ELR (cell line): ENCODE measurements around the gene GABBR2.
"Not testable (repeated sequence)": the region's sequence is repeated elsewhere in the genome, so short reads cannot be mapped to it uniquely, and the experiment has no call there.

ENCODE experiments used
- DNase-seq: peaks from one replicate; pipeline ENCODE4 v3.0.0-alpha.2; 2015; ENCODE audit warnings: low read depth

The GABBR2 gene

GRCh38 chr9:98288881-98289280 lies 419.9 kb downstream of the GABBR2 start:
- DNase-seq: no peak

GRCh38 chr9:98287384-98287783 lies 421.4 kb downstream of the GABBR2 start:
- DNase-seq: peak; percentile 33

GRCh38 chr9:98285446-98285845 lies 423.3 kb downstream of the GABBR2 start:
- DNase-seq: no peak

- DNase-seq: no peak
Measured at GRCh38 chr9:98284754-98285153, 424.0 kb downstream of the GABBR2 start.

- DNase-seq: not testable (repeated sequence)
Measured at GRCh38 chr9:98283143-98283542, 425.6 kb downstream of the GABBR2 start.

GRCh38 chr9:98281281-98281680 lies 427.5 kb downstream of the GABBR2 start:
- DNase-seq: no peak

- DNase-seq: no peak
Measured at GRCh38 chr9:98280574-98280973, 428.2 kb downstream of the GABBR2 start.

GRCh38 chr9:98280162-98280561 lies 428.6 kb downstream of the GABBR2 start:
- DNase-seq: no peak

- no peak for DNase-seq
Measured at GRCh38 chr9:98276907-98277469, 431.7 kb downstream of the GABBR2 start.

- DNase-seq: no peak
Measured at GRCh38 chr9:98275159-98275558, 433.6 kb downstream of the GABBR2 start.

- DNase-seq: no peak
Measured at GRCh38 chr9:98272083-98272482, 436.7 kb downstream of the GABBR2 start.

- DNase-seq: no peak
Measured at GRCh38 chr9:98271479-98271878, 437.3 kb downstream of the GABBR2 start.

GRCh38 chr9:98270284-98270683 lies 438.5 kb downstream of the GABBR2 start:
- DNase-seq: not testable (repeated sequence)

GRCh38 chr9:98269652-98270051 lies 439.1 kb downstream of the GABBR2 start:
- not testable (repeated sequence) for DNase-seq

GRCh38 chr9:98267556-98267955 lies 441.2 kb downstream of the GABBR2 start:
- DNase-seq: not testable (repeated sequence)

- DNase-seq: no peak
Measured at GRCh38 chr9:98264516-98264915, 444.2 kb downstream of the GABBR2 start.

- peak; percentile 85 for DNase-seq
Measured at GRCh38 chr9:98263482-98264357, 445.0 kb downstream of the GABBR2 start.

GRCh38 chr9:98263080-98263479 lies 445.7 kb downstream of the GABBR2 start:
- DNase-seq: no peak

- no peak for DNase-seq
Measured at GRCh38 chr9:98262056-98262455, 446.7 kb downstream of the GABBR2 start.

- DNase-seq: no peak
Measured at GRCh38 chr9:98260635-98261034, 448.1 kb downstream of the GABBR2 start.

GRCh38 chr9:98259791-98260190 lies 448.9 kb downstream of the GABBR2 start:
- no peak for DNase-seq

- DNase-seq: peak; percentile 22
Measured at GRCh38 chr9:98256756-98257155, 452.0 kb downstream of the GABBR2 start.

GRCh38 chr9:98255578-98256296 lies 453.0 kb downstream of the GABBR2 start, which contains the start of gene TBC1D2:
TSS of gene TBC1D2 (minus strand) at chr9:98255649. CDS start at chr9:98255541, 108 bp downstream.
- peak; percentile 94 for DNase-seq
